Measurements from ENCODE around the gene ARCN1. TPM values are rescaled to one million over a fixed set of nuclear protein-coding genes. Genes with fewer than 3 reads are reported as not detected.

The ARCN1 gene
- polyA plus RNA-seq, 2 of the 4 experiments (the other 2 are of a cell fraction) = 88.7 to 150 TPM

- H3K4me1 ChIP-seq = peaks cover 48% of the 10 kb centered on the region
- POLR2A ChIA-PET = interaction anchor here (1.1 to 2.9 kb wide), 3 partner anchors 10 to 37 kb away, joined by 3 to 14 read pairs (median 6); partner anchors contain the start of gene ARCN1
- no peak overlapping the region for H3K4me3 ChIP-seq
- CTCF ChIA-PET = interaction anchor here (1.2 to 17.8 kb wide), 6 partner anchors 15 to 318 kb away, joined by 3 to 224 read pairs (median 17); no protein-coding TSS in a partner anchor
- H3K9me3 ChIP-seq = no peaks in the 10 kb centered on the region
- FAIRE-seq = no peak
- TF ChIP-seq EHMT2 (IDR thresholded peaks at IDR 0.05; ENCODE audit: low read depth) = no peak
- no peak for TF ChIP-seq TFCP2L1 (CRISPR knock-in tag; IDR thresholded peaks at IDR 0.05)
- TF ChIP-seq ZFP36 (IDR thresholded peaks at IDR 0.05; ENCODE audit: borderline replicate concordance, partially characterized antibody) = no peak
- TF ChIP-seq ELK1 (IDR thresholded peaks at IDR 0.05; ENCODE audit: low read depth, low read length) = no peak
- TF ChIP-seq HMGXB4 (CRISPR knock-in tag; IDR thresholded peaks at IDR 0.05; ENCODE audit: borderline replicate concordance) = no peak
- TF ChIP-seq POLR2AphosphoS2 (conservative IDR thresholded peaks at IDR 0.05; ENCODE audit: low read length) = no peak
- no peak for TF ChIP-seq NPAS2 (CRISPR knock-in tag; IDR thresholded peaks at IDR 0.05; ENCODE audit: borderline replicate concordance)
- TF ChIP-seq BCL3 (IDR thresholded peaks at IDR 0.05) = no peak
- TF ChIP-seq ZNF302 (CRISPR knock-in tag; IDR thresholded peaks at IDR 0.05) = no peak
- TF ChIP-seq EP300 (IDR thresholded peaks at IDR 0.05) = no peak
- no peak for TF ChIP-seq CHD2 (IDR thresholded peaks at IDR 0.05; ENCODE audit: low read length, partially characterized antibody)
- no peak for TF ChIP-seq SREBF2 (IDR thresholded peaks at IDR 0.05)
- no peak for DNase-seq (ENCODE audit: low read depth in 1 of 2, low spot score in 1 of 2)
- ATAC-seq = no peak
- H3K27ac ChIP-seq = peak overlapping the region in 1 of 2 experiments; percentile 100; a peak in 2 of 6 replicates
- WGBS (ENCODE audit: missing lambda C conversion rate) = 95% methylated on average over 36 of the region's 57 CpGs
- H3K4me2 ChIP-seq = no peak overlapping the region
Measured at GRCh38 chr11:118609380-118610224, 37.4 kb downstream of the ARCN1 start.

GRCh38 chr11:118610225-118610772, 38.1 kb downstream of the ARCN1 start:
- 89% methylated on average over 12 of the region's 42 CpGs for WGBS (ENCODE audit: missing lambda C conversion rate)
- ChIA-PET POLR2A (no interaction called here), CTCF (interaction anchor here (0.8 to 17.8 kb wide), 5 partner anchors 9 to 318 kb away, joined by 3 to 224 read pairs (median 24); no protein-coding TSS in a partner anchor)
- peak overlapping the region in 1 of 2 experiments; percentile 66; a peak in 3 of 6 replicates for H3K27ac ChIP-seq
- H3K4me3 ChIP-seq = no peak overlapping the region
- H3K4me1 ChIP-seq = peaks cover 46% of the 10 kb centered on the region
- FAIRE-seq (no peak), ATAC-seq (no peak), DNase-seq (ENCODE audit: low read depth in 1 of 2, low spot score in 1 of 2) (no peak)
- no peaks in the 10 kb centered on the region for H3K9me3 ChIP-seq
- H3K4me2 ChIP-seq = peak overlapping the region; percentile 69
- no peak for TF ChIP-seq CBX8 (IDR thresholded peaks at IDR 0.05)
- TF ChIP-seq RFX5 (IDR thresholded peaks at IDR 0.05) = no peak
- TF ChIP-seq ZNF302 (CRISPR knock-in tag; IDR thresholded peaks at IDR 0.05) = no peak
- TF ChIP-seq CHD4 (IDR thresholded peaks at IDR 0.05; ENCODE audit: borderline replicate concordance) = no peak
- TF ChIP-seq MAFK (IDR thresholded peaks at IDR 0.05; ENCODE audit: partially characterized antibody) = no peak
- no peak for TF ChIP-seq BCL3 (IDR thresholded peaks at IDR 0.05)
- no peak for TF ChIP-seq HDAC2 (IDR thresholded peaks at IDR 0.05)
- no peak for TF ChIP-seq ESRRA (IDR thresholded peaks at IDR 0.05; ENCODE audit: borderline replicate concordance, low read length)
- no peak for TF ChIP-seq POLR2A (IDR thresholded peaks at IDR 0.05; ENCODE audit: low read length)
- no peak for TF ChIP-seq JUN (IDR thresholded peaks at IDR 0.05)
- TF ChIP-seq MAX (IDR thresholded peaks at IDR 0.05) = no peak
- no peak for TF ChIP-seq RARB (CRISPR knock-in tag; IDR thresholded peaks at IDR 0.05)
